ENCODE measurements around the gene OR12D1.
"Not testable (repeated sequence)": the region's sequence is repeated elsewhere in the genome, so short reads cannot be mapped to it uniquely, and the experiment has no call there.

OR12D1 gene

GRCh38 chr6:29414588-29414987 is at the start of gene OR12D1:
Gene OR12D1 (plus strand): TSS chr6:29414928.
- DNase-seq (ENCODE audit: low spot score): no peak

DNA sequence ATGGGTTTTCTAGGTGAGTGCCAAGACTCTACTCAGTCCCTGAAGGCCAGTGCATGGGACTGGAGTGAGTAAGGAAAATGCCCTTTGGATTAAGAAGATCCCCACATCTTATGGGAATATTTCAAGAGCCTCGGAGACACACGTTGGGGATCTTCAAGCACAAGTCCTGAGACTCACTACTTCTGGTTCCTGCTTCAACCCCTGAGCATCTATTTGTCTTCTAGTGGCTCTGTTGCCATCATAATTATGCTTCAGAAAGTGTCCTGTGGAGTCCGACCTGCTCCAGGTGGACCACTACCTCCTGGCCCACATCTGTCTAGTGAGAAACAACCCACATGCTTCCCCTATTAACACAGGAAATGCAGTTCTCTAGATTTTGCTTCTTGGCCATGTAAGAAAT is 46.0 kb upstream of the OR12D1 start, which contains the start of gene OR5V1:
TSS of gene OR5V1 (minus strand) at position 101 of the 400 bp plus-strand sequence. CDS start 12,670 bp downstream, outside the sequence.
- no peak for DNase-seq (ENCODE audit: low spot score)

- DNase-seq (ENCODE audit: low spot score): no peak
Measured at GRCh38 chr6:29375191-29375590, 39.5 kb upstream of the OR12D1 start, which contains the start of gene OR12D3. Gene OR12D3 (minus strand): TSS chr6:29375291. CDS start chr6:29375287, 4 bp downstream.

DNA sequence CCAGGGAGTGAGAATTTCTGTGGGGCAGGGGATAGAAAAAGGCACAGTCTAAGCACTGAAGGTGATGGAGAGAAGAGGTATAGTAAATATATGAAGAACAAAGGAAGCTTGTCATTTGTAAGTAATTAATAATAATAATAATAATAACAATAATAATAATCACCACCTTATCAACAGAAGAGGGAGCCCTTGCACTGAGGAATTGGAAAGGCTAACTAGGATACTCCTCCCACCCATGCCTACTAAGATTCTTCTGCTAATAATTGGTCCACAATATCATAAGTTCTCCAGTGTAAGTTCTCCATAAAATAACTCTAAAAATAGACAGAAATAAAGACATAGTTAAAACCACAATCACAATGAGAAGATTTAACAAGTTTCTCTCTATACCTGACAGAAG is 38.7 kb upstream of the OR12D1 start:
- no peak for DNase-seq (ENCODE audit: low spot score)

- DNase-seq (ENCODE audit: low spot score): no peak
Measured at GRCh38 chr6:29388533-29388932, 26.2 kb upstream of the OR12D1 start.

- no peak for DNase-seq (ENCODE audit: low spot score)
Measured at GRCh38 chr6:29395331-29395730, 19.4 kb upstream of the OR12D1 start, which contains the start of gene OR12D2. Gene OR12D2 (plus strand): TSS chr6:29395631. CDS start chr6:29396700, 1,069 bp downstream.

- no peak for DNase-seq (ENCODE audit: low spot score)
Measured at GRCh38 chr6:29399525-29399924, 15.2 kb upstream of the OR12D1 start.

DNA sequence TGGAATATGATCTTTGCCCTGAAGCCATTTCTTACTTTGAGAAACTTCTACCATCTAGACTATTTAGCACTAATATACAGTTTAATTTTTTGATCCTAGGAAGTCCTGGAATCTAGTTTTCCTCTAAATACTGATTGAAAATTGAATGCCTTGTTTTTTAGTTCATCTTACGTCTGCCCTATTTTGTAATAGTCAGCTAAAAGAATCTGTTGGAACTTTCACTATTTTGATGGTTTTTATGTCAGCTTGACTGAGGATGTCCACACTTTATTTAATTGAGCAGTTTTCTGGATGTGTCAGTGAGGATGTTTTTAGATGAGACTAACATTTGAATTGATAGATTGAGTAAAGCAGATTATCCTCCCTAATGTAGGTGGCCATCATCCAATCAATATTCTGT is 10.9 kb upstream of the OR12D1 start:
- DNase-seq (ENCODE audit: low spot score): no peak

GRCh38 chr6:29419516-29419915 is 4.8 kb downstream of the OR12D1 start:
- no peak for DNase-seq (ENCODE audit: low spot score)

DNA sequence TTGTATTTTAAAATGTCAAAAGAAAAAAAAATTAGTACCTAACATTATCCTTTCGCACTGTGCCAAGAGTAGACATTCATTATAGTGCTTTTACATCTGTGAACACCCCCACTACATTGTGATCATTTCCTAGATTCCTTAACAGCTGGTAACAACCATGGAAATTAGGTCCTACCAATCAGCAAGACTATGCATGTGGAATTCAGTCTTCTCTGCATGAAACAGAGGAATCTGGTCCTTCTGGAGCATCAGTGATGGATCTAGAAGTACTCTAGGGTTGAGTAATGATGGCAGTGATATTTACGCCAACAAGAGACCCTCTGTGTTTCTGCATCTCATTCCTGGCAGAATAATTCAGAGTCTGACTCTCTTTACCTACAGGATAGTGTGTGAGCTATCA is 9.4 kb downstream of the OR12D1 start:
- DNase-seq (ENCODE audit: low spot score): no peak

DNA sequence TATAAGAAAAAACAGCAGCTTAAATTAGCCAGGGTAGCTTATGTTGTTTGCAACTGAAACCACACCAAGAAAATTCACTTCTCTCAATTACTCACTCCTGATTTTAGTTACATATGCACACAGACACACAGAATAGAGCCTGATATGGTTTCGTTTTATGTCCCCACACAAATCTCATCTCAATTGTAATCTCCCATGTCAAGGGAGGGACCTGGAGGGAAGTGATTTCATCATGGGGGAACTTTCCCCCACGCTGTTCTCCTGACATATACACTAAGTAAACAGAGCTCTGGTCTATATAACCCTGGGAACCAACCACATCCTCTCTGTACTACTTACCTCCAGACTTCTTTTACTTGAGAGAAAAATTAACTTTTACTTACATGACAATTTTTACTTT is 9.8 kb downstream of the OR12D1 start:
- no peak for DNase-seq (ENCODE audit: low spot score)

DNA sequence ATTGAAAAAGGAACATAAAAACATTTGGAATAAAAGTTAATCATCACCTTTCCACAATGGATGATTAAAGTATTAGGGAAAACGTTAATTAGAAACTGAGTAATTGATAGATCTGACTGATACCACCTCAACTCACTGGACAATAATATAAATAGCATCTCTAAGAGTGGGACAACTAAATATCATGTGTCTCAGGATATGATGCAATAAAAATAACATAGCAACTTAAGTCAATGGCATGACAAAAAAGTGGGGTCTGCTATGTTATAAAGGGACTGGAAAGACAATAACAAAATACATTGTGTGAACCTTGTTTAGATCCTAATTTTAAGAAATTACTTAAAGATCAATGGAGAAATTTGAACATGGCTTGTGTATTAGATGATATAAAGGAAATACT is 10.3 kb downstream of the OR12D1 start:
- no peak for DNase-seq (ENCODE audit: low spot score)

DNA sequence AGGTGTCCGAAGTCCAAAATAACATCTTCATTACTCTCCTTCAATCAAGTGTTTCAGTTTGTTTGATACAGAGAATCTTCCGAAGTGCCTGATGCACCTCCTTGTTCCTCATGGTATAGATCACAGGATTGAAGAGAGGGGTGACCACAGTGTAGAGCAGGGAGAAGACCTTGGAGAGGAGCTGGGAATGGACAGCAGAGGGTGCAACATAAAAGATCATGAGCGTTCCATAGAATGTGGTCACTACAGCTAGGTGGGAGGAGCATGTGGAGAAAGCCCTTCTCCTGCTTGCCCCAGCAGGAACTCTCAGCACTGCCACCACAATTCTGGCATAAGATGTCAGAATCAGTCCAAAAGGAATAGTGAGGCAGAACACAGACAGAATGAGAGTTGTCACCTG is 11.9 kb downstream of the OR12D1 start:
- DNase-seq (ENCODE audit: low spot score): no peak

DNA sequence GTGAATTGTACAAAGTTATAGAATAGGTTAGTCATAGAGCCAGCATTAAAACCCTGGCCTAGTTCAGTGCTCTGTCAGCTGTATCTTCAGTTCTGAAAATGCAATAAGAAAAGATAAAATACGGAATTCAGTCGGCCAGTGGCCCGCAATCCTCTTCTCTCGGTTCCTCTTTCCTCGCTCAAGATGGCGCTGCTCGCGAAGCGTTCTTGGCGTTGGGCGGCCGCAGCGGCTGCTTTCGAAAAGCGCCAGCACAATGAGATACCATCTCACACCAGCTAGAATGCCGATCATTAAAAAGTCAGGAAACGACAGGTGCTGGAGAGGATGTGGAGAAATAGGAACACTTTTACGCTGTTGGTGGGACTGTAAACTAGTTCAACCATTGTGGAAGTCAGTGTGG is 22.0 kb downstream of the OR12D1 start:
- not testable (repeated sequence) for DNase-seq (ENCODE audit: low spot score)

DNA sequence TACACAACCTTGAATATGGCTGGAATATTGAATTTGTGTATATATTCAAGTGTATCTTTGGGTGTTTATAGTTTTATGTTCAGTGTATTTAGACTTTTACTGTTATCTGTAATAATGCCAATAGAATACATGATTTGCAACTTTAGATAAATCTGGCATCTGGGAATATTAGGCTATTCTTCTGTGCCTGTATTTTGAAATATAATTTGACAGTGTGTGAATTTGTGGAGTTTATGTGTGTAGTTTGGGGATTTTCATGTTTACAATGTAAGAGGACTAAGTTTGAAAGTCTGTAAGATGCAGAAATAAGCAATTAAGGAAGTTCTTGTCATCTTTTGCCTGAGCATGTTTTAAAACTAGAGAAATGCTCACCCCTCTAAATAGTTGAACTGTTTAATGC is 24.3 kb downstream of the OR12D1 start, which contains the start of gene OR10C1:
TSS of gene OR10C1 (plus strand) at position 301 of the 400 bp plus-strand sequence. CDS start 710 bp downstream, outside the sequence.
- DNase-seq (ENCODE audit: low spot score): no peak

GRCh38 chr6:29442719-29443118 is 28.0 kb downstream of the OR12D1 start:
- no peak for DNase-seq (ENCODE audit: low spot score)

- DNase-seq (ENCODE audit: low spot score): not testable (repeated sequence)
Measured at GRCh38 chr6:29444031-29444430, 29.3 kb downstream of the OR12D1 start.

- DNase-seq (ENCODE audit: low spot score): no peak
Measured at GRCh38 chr6:29447670-29448069, 32.9 kb downstream of the OR12D1 start.

DNA sequence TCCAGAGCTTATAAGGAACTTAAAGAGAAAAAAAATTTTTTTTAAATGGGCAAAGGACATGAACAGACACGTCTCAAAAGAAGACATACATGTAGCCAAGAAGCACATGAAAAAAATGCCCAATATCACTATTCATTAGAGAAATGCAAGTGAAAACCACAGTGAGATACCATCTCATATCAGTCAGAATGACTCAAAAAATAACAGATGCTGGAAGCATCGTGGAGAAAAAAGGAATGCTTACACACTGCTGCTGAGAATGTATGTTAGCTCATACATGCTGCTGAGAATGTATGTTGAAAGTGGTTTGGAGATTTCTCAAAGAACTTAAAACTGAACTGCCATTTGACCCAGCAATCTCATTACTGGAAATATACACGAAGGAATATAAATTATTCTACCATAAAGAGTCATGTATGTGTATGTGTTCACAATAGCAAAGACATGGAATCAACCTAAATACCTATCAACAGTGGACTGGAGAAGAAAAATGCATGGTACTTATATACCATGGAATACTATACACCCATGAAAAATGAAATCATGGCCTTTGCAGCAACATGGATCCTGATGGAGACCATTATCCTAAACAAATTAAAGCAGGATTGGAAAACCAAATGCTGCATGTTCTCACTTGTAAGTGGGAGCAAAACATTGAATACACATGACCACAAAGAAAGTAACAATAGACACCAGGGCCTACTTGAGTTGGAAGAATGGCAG is 36.9 kb downstream of the OR12D1 start:
- no peak for DNase-seq (ENCODE audit: low spot score)

- DNase-seq (ENCODE audit: low spot score): no peak
Measured at GRCh38 chr6:29456971-29457370, 42.2 kb downstream of the OR12D1 start, which contains the start of the genes OR11A1 and OR2H1. Gene OR11A1 (minus strand): TSS chr6:29457071. CDS start chr6:29427641, 29,430 bp downstream. Gene OR2H1 (plus strand): TSS chr6:29457155. CDS start chr6:29461770, 4,615 bp downstream.

DNA sequence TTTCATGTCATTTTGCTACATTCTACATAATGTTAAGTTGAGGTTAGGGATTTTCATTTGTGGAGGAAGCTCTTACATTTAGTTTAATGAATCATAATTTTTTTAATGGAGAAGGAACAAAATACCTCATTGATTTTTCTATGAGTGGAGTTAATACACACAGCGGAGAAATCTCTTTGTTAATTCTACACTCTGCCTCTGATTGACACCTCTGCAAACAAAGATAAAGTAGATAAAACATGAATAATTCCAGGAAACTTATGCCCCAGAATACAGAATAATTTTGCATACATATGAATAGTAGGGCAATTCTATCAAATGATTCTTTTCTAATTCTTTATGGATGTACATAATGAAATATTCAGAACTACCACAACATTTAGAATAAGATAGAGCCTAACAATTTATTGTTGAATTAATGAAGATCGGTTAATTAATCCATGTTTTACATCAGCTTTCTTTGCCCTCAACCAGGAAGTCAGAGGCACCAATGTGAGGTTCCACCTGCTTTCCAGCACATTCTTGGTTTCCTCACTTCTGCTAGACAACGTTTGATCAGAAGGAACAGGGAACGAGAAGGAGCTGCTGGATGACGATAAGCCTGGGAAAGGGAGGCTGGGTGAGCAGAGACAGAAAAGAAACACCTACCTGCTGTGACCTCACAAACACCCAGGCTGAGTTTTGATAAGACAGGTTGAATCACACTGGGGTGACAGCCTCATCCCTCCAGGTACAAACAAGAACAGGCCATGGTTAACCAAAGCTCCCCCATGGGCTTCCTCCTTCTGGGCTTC is 46.5 kb downstream of the OR12D1 start:
- no peak for DNase-seq (ENCODE audit: low spot score)

GRCh38 chr6:29462022-29462421 is 47.3 kb downstream of the OR12D1 start:
- DNase-seq (ENCODE audit: low spot score): no peak

GRCh38 chr6:29465279-29465678 is 50.6 kb downstream of the OR12D1 start:
- no peak for DNase-seq (ENCODE audit: low spot score)
